K562 (cell line): ENCODE results near the gene SAT1. TPM values are rescaled to one million over a fixed set of nuclear protein-coding genes. Genes with fewer than 3 reads are reported as not detected.

Experiments
- ATAC-seq: fragments of 200-7000 bp; cut with Tn5 transposase; 3 replicates; pipeline ENCODE4 v1.9.1; 2020; ENCODE audit warnings: moderate library complexity
- BruUV-seq: library from RNA; stranded (reverse); fragments of 400-500 nt; replicated peaks from 2 replicates; lab custom pipeline; 2021; lab: Mats Ljungman, UMichigan
- CTCF ChIA-PET: fragments of 300-600 bp; formaldehyde crosslinking; extraction: SDS; loops from one replicate; lab custom pipeline; 2021; ENCODE audit warnings: low intra/inter-chr PET ratio; lab: Yijun Ruan, JAX
- POLR2A ChIA-PET: fragments of 300-600, 350-650 bp; sonication (Branson Sonifier 250); formaldehyde crosslinking; extraction: SDS; loops from one replicate; lab custom pipeline; 2021; ENCODE audit warnings: antibody characterized with exemption, inconsistent platforms; lab: Yijun Ruan, JAX
- DNase-seq, 4 experiments: peaks; one replicate each; pipeline versions ENCODE4 v3.0.0 to v3.0.0-alpha.2; 2011 to 2018; ENCODE audit warnings: low spot score in 3 of 4, mixed read lengths in 3 of 4; ENCODE audit errors: extremely low read depth in 1 of 4
- FAIRE-seq: peaks from 2 replicates; lab custom pipeline; 2011; peaks lifted over from hg19 to GRCh38; lab: Jason Lieb, UNC
- H2AFZ ChIP-seq: 2 replicates; pipeline ENCODE4 v1.6.0; 2011; ENCODE audit warnings: low read depth, low read length, control low read depth, inconsistent platforms
- H3K27ac ChIP-seq: fragments of 200-600 bp; 3 replicates; pipeline ENCODE4 v1.8.0; 2011; ENCODE audit warnings: low read depth, mild to moderate bottlenecking, control low read depth, inconsistent platforms, low read length, moderate library complexity, mixed read lengths; ENCODE audit errors: extremely low read depth
- H3K27me3 ChIP-seq, 2 experiments: fragments of 300-600 bp in 1 of 2; 2 replicates in 1 of 2; 3 replicates in 1 of 2; pipeline versions ENCODE4 v1.6.0 to v1.8.0; 2011; ENCODE audit warnings: inconsistent platforms in 2 of 2, low read length in 2 of 2, mild to moderate bottlenecking in 1 of 2, mixed read lengths in 1 of 2, moderate library complexity in 1 of 2; ENCODE audit not compliant: control insufficient read depth in 2 of 2, insufficient read depth in 2 of 2
- H3K36me3 ChIP-seq: fragments of 300-600 bp; 3 replicates; pipeline ENCODE4 v1.8.0; 2011; ENCODE audit warnings: mild to moderate bottlenecking, low read length, inconsistent platforms; ENCODE audit not compliant: control insufficient read depth, insufficient read depth
- H3K4me1 ChIP-seq, 2 experiments: fragments of 200-600 bp in 1 of 2; replicated peaks in 1 of 2; 2 replicates in 1 of 2; 3 replicates in 1 of 2; pipeline versions ENCODE4 v1.5.1 to v1.8.0; 2011; ENCODE audit warnings: inconsistent platforms in 2 of 2, low read length in 2 of 2, mild to moderate bottlenecking in 1 of 2, mixed read lengths in 1 of 2, moderate library complexity in 1 of 2; ENCODE audit not compliant: control insufficient read depth in 2 of 2, insufficient read depth in 2 of 2
- H3K4me2 ChIP-seq: 2 replicates; pipeline ENCODE4 v1.6.1; 2011; ENCODE audit warnings: low read length, control low read depth, inconsistent platforms, mixed read lengths; ENCODE audit not compliant: insufficient read depth
- H3K4me3 ChIP-seq: fragments of 200-600 bp; sonication (generic), shearing (Covaris generic); 2 replicates; pipeline ENCODE4 v1.5.1; 2016; ENCODE audit warnings: control low read depth, inconsistent platforms
- H3K79me2 ChIP-seq: fragments of 200-600 bp; 3 replicates; pipeline ENCODE4 v1.8.0; 2011; ENCODE audit warnings: low read length, inconsistent platforms; ENCODE audit not compliant: control insufficient read depth, insufficient read depth
- H3K9ac ChIP-seq, 2 experiments: 2 replicates each; pipeline versions ENCODE4 v1.6.0 to v1.6.1; 2011; ENCODE audit warnings: low read depth in 2 of 2, low read length in 2 of 2, control low read depth in 1 of 2, inconsistent platforms in 1 of 2, mild to moderate bottlenecking in 1 of 2, mixed read lengths in 1 of 2; ENCODE audit not compliant: insufficient read depth in 1 of 2
- H3K9me1 ChIP-seq: one replicate; pipeline ENCODE4 v1.6.0; 2011; ENCODE audit warnings: inconsistent platforms, mild to moderate bottlenecking, low read length, moderate library complexity; ENCODE audit not compliant: control insufficient read depth, insufficient read depth
- H3K9me3 ChIP-seq: replicated peaks from 2 replicates; pipeline ENCODE4 v1.5.1; 2011; ENCODE audit warnings: low read depth, low read length, inconsistent platforms; ENCODE audit not compliant: control insufficient read depth, insufficient read depth
- H4K20me1 ChIP-seq: replicated peaks from 2 replicates; pipeline ENCODE4 v1.6.1; 2011; ENCODE audit warnings: low read length, inconsistent platforms, mixed read lengths; ENCODE audit not compliant: control insufficient read depth, insufficient read depth
- KLF6 ChIP-seq: fragments of 250-450 bp; sonication (Bioruptor Pico); IDR thresholded peaks from 2 replicates; pipeline ENCODE4 v1.4.0; 2020; ENCODE audit warnings: mild to moderate bottlenecking, moderate library complexity, borderline replicate concordance
- MNT ChIP-seq, 2 experiments: fragments of 450-650 bp; conservative IDR thresholded peaks; 2 replicates each; pipeline ENCODE4 v1.6.1; 2017; ENCODE audit warnings: mild to moderate bottlenecking in 2 of 2, moderate library complexity in 2 of 2
- NCOR1 ChIP-seq: fragments of 450-650 bp; IDR thresholded peaks from 2 replicates; pipeline ENCODE4 v1.6.1; 2016; ENCODE audit warnings: mild to moderate bottlenecking, moderate library complexity
- NEUROD1 ChIP-seq: fragments of 150-350 bp; IDR thresholded peaks from 2 replicates; pipeline ENCODE4 v1.6.1; 2014; ENCODE audit warnings: borderline replicate concordance, low read length, low read depth; ENCODE audit not compliant: partially characterized antibody
- WGBS: fragments of 100-300 bp; shearing (Covaris generic); methylation state at CpG from one replicate; pipeline ENCODE4 v1.1.6; 2016; ENCODE audit warnings: low coverage, mixed read lengths; ENCODE audit not compliant: insufficient coverage; ENCODE audit errors: missing lambda C conversion rate; 5-methylcytosine and 5-hydroxymethylcytosine counted together
- in situ Hi-C: fragments of 300-500 bp; cut with MboI; formaldehyde crosslinking; loops from 4 replicates; pipeline ENCODE4 v1.15.0; 2018; ENCODE audit warnings: inconsistent platforms, mixed read lengths
- intact Hi-C: fragments of 100-400 bp; cut with micrococcal nuclease; formaldehyde crosslinking; loops from 2 replicates; pipeline ENCODE4 v1.14.2; 2022
- polyA plus RNA-seq, 8 experiments: library from polyadenylated mRNA; depleted of rRNA in 4 of 8; stranded (reverse) in 5 of 8; unstranded in 3 of 8; fragments of >200 nt; fragmentation: Nextera tagmentation in 2 of 8; fragmentation: Illumina TruSeq in 1 of 8; extraction: Ambion mirVana in 2 of 8; extraction: Trizol in 1 of 8; gene quantifications; 2 replicates each; pipeline versions ENCODE4 v1.2.1 to v1.2.3, GENCODE V29; 2011 to 2014; ENCODE audit warnings: inconsistent platforms in 1 of 8, missing spikeins in 1 of 8
- total RNA-seq, 7 experiments: library from RNA; depleted of rRNA in 6 of 7; stranded (reverse); fragments of >200 nt in 6 of 7; fragmentation: Illumina TruSeq in 2 of 7; extraction: Trizol in 2 of 7; gene quantifications; 2 replicates each; pipeline versions ENCODE4 v1.2.1 to v1.2.3, GENCODE V29; 2011 to 2021; ENCODE audit warnings: low replicate concordance in 1 of 7

The SAT1 gene
- total and polyA plus RNA-seq, 9 of the 15 experiments (the other 6 are each of a cell fraction or from before 2014, with no cell fraction given): 47.4 to 194 (median 74.1) TPM

- intact Hi-C loops (loop anchor here (2.0 to 5.0 kb wide), 2 partner anchors 40 to 43 kb away; partner anchors contain the start of gene SAT1), in situ Hi-C loops (no loop called here)
- ChIA-PET CTCF (no interaction called here), POLR2A (interaction anchor here (1.0 kb wide), 1 partner anchor 17 kb away, joined by 3 read pairs; no protein-coding TSS in a partner anchor)
- Histone ChIP-seq H4K20me1 (0 out of 2 replicates have a peak, but pooled peaks cover 4% of the 10 kb centered on the region), H3K9me3 (no peaks in the 10 kb centered on the region), H3K4me1 (peaks cover 9 to 15% of the 10 kb centered on the region in 2 experiments; a peak in 4 of 5 replicates), H3K9ac (peak overlapping the region; percentile 73 to 92; a peak in 3 of 4 replicates), H3K4me2 (peak overlapping the region; percentile 89), H3K36me3 (no peaks in the 10 kb centered on the region), H3K9me1 (no peaks in the 10 kb centered on the region), H3K27me3 (no peaks in the 10 kb centered on the region), H3K79me2 (peaks cover 48% of the 10 kb centered on the region), H3K27ac (peak overlapping the region; percentile 69), H2AFZ (peak overlapping the region; percentile 84), H3K4me3 (peak overlapping the region; percentile 77)
- ATAC-seq (peak; percentile 14), FAIRE-seq (no peak), DNase-seq (peak in 3 of 4 experiments; percentile 10 to 16 (median 11))
- no TSS peak for BruUV-seq
- TF ChIP-seq MNT (conservative IDR thresholded peaks at IDR 0.05): 0 out of 4 replicates have a peak, but pooled peaks of 1 of the 2 experiments have one; percentile 1
- no peak for TF ChIP-seq KLF6
- peak; percentile 42 for TF ChIP-seq NEUROD1
- no peak for TF ChIP-seq NCOR1
- WGBS: 6% methylated on average over 6 of the region's 6 CpGs
Observed at GRCh38 chrX:23742174-23742696, 40.7 kb upstream of the SAT1 start.
